Stimulated activated CD8-positive, alpha-beta memory T cell treated with anti-CD3 and anti-CD28 coated beads, Interleukin-15, amount 100 ng/mL, for 48 hours (primary cell): ENCODE data around the gene ZNF281.
"Not testable (repeated sequence)": the region's sequence is repeated elsewhere in the genome, so short reads cannot be mapped to it uniquely, and the experiment has no call there.

ENCODE experiments used
- DNase-seq, 2 donors: peaks; one replicate each; pipeline ENCODE4 v3.0.0-alpha.2; 2020; ENCODE audit warnings: low read depth in 2 of 2

The ZNF281 gene

GRCh38 chr1:200364091-200364759 lies 45.6 kb downstream of the ZNF281 start:
- no peak for DNase-seq

- DNase-seq = no peak
Measured at GRCh38 chr1:200363264-200363933, 46.4 kb downstream of the ZNF281 start.

GRCh38 chr1:200362421-200362820 lies 47.4 kb downstream of the ZNF281 start:
- no peak for DNase-seq

- DNase-seq = no peak
Measured at GRCh38 chr1:200359610-200360163, 50.1 kb downstream of the ZNF281 start.

- not testable (repeated sequence) for DNase-seq
Measured at GRCh38 chr1:200357925-200358324, 51.9 kb downstream of the ZNF281 start.

- DNase-seq = no peak
Measured at GRCh38 chr1:200355801-200356200, 54.0 kb downstream of the ZNF281 start.
